Measurements from ENCODE around the gene RHOT1.
"Not testable (repeated sequence)": the region's sequence is repeated elsewhere in the genome, so short reads cannot be mapped to it uniquely, and the experiment has no call there.

The RHOT1 gene

GRCh38 chr17:32142038-32142856 is at the start of gene RHOT1:
Gene RHOT1 (plus strand): TSS chr17:32142502. CDS start chr17:32142693, 191 bp downstream.
- TF ChIP-seq CTCF (conservative IDR thresholded peaks at IDR 0.05; ENCODE audit: low read length), result peak; percentile 52
- DNase-seq (ENCODE audit: low read depth), result peak; percentile 86
- H3K4me3 ChIP-seq (ENCODE audit: low read length), result peak within 1 kb of the TSS; percentile 96

- DNase-seq (ENCODE audit: low read depth), result no peak
- TF ChIP-seq CTCF (conservative IDR thresholded peaks at IDR 0.05; ENCODE audit: low read length), result no peak
- no peak overlapping the region for H3K4me3 ChIP-seq (ENCODE audit: low read length)
These were observed 42.6 kb upstream of the RHOT1 start for GRCh38 chr17:32099686-32100085.

- H3K4me3 ChIP-seq (ENCODE audit: low read length); DNase-seq (ENCODE audit: low read depth): not testable (repeated sequence)
These were observed 42.0 kb upstream of the RHOT1 start for GRCh38 chr17:32100323-32100722.

- no peak overlapping the region for H3K4me3 ChIP-seq (ENCODE audit: low read length)
- no peak for TF ChIP-seq CTCF (conservative IDR thresholded peaks at IDR 0.05; ENCODE audit: low read length)
- no peak for DNase-seq (ENCODE audit: low read depth)
These were observed 41.2 kb upstream of the RHOT1 start for GRCh38 chr17:32100971-32101631.

GRCh38 chr17:32102172-32102571 is 40.1 kb upstream of the RHOT1 start:
- no peak for TF ChIP-seq CTCF (conservative IDR thresholded peaks at IDR 0.05; ENCODE audit: low read length)
- no peak for DNase-seq (ENCODE audit: low read depth)
- H3K4me3 ChIP-seq (ENCODE audit: low read length), result no peak overlapping the region

- TF ChIP-seq CTCF (conservative IDR thresholded peaks at IDR 0.05; ENCODE audit: low read length), result no peak
- peak; percentile 61 for DNase-seq (ENCODE audit: low read depth)
- H3K4me3 ChIP-seq (ENCODE audit: low read length), result no peak overlapping the region
These were observed 39.6 kb upstream of the RHOT1 start for GRCh38 chr17:32102646-32103186.

- no peak overlapping the region for H3K4me3 ChIP-seq (ENCODE audit: low read length)
- peak; percentile 88 for DNase-seq (ENCODE audit: low read depth)
- no peak for TF ChIP-seq CTCF (conservative IDR thresholded peaks at IDR 0.05; ENCODE audit: low read length)
These were observed 38.7 kb upstream of the RHOT1 start for GRCh38 chr17:32103476-32104113.
